ENCODE results near the gene CHRM4. TPM values are rescaled to one million over a fixed set of nuclear protein-coding genes. Genes with fewer than 3 reads are reported as not detected.
A peak's percentile ranks its signal among the peaks of the same experiment; 100 is the strongest.

The CHRM4 gene
- total RNA-seq, 1 donor from 2014 or later, result 0.37 TPM

DNA sequence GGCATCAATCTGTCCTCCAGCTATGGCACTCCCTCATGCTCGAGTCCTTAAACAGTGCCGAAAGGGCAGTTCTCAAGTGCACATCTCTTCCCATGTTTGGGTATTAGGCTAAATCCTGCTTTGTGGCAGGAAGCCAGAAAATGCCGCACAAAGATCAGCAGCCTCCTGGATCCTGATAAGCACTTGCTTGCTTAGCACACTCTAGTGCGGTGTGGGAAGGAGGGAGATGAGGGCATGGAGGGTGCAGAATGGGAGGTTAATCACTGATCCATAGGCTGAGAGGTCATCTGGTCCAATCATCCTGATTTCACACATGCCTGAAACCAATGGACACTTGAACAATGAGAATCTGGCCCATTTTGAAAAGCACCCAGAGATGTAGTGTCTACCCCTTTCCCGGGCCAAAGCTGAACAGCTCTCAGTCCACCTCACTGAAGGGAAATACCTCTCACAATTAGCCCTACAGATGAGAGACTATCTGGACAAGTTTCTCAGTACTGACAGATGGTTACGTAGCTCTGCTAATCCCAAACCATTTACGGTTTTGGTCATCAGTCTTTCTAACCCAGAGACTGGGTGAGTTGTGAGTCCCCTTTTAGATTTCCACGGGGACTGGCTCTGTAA, 29.8 kb upstream of the CHRM4 start:
- no peak for DNase-seq (ENCODE audit: low read depth, low spot score)
- Mint-ChIP-seq H3K9me3 (no peaks in the 10 kb centered on the region), H3K27ac (ENCODE audit: unreplicated experiment) (no peak overlapping the region), H3K4me1 (peaks cover 16% of the 10 kb centered on the region), H3K36me3 (ENCODE audit: low read depth) (peaks cover 10% of the 10 kb centered on the region), H3K4me3 (no peak overlapping the region), H3K27me3 (ENCODE audit: low read depth) (no peaks in the 10 kb centered on the region)
- TF ChIP-seq, protein P1, sequence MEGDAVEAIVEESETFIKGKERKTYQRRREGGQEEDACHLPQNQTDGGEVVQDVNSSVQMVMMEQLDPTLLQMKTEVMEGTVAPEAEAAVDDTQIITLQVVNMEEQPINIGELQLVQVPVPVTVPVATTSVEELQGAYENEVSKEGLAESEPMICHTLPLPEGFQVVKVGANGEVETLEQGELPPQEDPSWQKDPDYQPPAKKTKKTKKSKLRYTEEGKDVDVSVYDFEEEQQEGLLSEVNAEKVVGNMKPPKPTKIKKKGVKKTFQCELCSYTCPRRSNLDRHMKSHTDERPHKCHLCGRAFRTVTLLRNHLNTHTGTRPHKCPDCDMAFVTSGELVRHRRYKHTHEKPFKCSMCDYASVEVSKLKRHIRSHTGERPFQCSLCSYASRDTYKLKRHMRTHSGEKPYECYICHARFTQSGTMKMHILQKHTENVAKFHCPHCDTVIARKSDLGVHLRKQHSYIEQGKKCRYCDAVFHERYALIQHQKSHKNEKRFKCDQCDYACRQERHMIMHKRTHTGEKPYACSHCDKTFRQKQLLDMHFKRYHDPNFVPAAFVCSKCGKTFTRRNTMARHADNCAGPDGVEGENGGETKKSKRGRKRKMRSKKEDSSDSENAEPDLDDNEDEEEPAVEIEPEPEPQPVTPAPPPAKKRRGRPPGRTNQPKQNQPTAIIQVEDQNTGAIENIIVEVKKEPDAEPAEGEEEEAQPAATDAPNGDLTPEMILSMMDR (conservative IDR thresholded peaks at IDR 0.05), result no peak

DNA sequence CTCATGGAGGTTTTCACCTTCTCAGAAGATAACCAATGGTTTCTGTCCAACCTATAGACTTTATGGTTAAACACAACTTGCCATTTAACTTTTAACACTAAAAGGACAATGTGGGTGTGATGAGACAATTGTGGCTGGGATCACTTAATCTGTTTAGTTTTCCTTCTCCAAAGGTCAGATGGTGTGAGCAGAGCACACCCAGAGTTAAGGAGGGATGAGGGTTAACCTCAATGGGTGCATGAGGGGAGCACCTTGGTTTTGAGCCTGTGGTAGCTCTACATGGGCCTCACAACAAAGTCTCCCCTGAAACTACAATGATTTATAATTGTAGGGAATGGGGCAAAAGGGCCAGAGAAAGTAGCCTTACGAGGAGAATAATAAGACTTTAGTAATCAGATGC, 28.9 kb upstream of the CHRM4 start:
- Mint-ChIP-seq H3K27ac (ENCODE audit: unreplicated experiment) (no peak overlapping the region), H3K9me3 (no peaks in the 10 kb centered on the region), H3K4me3 (no peak overlapping the region), H3K4me1 (peaks cover 16% of the 10 kb centered on the region), H3K36me3 (ENCODE audit: low read depth) (peaks cover 14% of the 10 kb centered on the region), H3K27me3 (ENCODE audit: low read depth) (no peaks in the 10 kb centered on the region)
- TF ChIP-seq, protein P1 (conservative IDR thresholded peaks at IDR 0.05), result no peak
- DNase-seq (ENCODE audit: low read depth, low spot score), result no peak

DNA sequence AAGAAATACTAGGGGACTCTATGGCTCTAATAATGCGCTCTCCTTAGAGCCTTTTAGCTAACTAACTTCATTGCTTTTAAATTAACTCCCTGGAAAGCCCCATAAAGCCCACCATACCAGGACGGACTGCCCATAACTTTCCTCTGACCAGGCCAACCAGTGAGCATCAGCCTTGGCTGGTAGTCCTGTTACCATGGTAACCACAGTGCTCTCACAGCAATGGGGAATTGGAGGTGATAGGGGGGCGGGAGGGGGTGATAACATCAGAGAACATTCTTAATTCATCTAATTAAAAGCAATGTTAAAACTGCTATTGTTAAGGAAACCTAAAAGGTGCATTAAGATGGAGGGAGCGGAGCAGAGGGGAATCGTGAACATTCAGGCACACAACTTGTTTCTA, 27.2 kb upstream of the CHRM4 start:
- peaks cover 14% of the 10 kb centered on the region for H3K36me3 Mint-ChIP-seq (ENCODE audit: low read depth)
- H3K4me1 Mint-ChIP-seq, result peaks cover 16% of the 10 kb centered on the region
- TF ChIP-seq, protein P1 (conservative IDR thresholded peaks at IDR 0.05), result no peak
- no peak overlapping the region for H3K4me3 Mint-ChIP-seq
- no peaks in the 10 kb centered on the region for H3K9me3 Mint-ChIP-seq
- DNase-seq (ENCODE audit: low read depth, low spot score), result no peak
- H3K27me3 Mint-ChIP-seq (ENCODE audit: low read depth), result no peaks in the 10 kb centered on the region
- no peak overlapping the region for H3K27ac Mint-ChIP-seq (ENCODE audit: unreplicated experiment)

DNA sequence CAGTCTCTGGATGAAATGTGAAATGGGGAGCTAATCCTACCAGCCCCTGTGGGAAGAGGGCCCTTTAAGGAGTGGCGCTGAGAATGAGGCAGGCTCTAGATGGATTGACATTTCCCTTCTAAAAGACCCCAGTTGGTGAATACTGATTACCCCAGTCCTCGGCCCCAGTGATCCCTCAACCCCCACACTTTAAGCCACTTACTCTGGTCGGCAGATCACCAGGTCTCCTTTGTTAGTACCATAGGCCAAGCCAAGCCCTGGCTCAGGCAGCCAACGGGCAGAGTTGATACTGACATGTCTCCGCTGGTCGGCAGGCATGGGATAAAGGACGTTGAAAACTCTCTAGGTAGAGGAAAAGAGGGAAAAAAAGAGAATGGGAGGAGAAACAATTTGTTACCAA, 26.1 kb upstream of the CHRM4 start:
- peaks cover 12% of the 10 kb centered on the region for H3K36me3 Mint-ChIP-seq (ENCODE audit: low read depth)
- DNase-seq (ENCODE audit: low read depth, low spot score), result no peak
- H3K9me3 Mint-ChIP-seq, result no peaks in the 10 kb centered on the region
- TF ChIP-seq, protein P1 (conservative IDR thresholded peaks at IDR 0.05), result no peak
- H3K4me3 Mint-ChIP-seq, result no peak overlapping the region
- no peaks in the 10 kb centered on the region for H3K27me3 Mint-ChIP-seq (ENCODE audit: low read depth)
- peaks cover 13% of the 10 kb centered on the region for H3K4me1 Mint-ChIP-seq
- peak overlapping the region; percentile 53 for H3K27ac Mint-ChIP-seq (ENCODE audit: unreplicated experiment)

DNA sequence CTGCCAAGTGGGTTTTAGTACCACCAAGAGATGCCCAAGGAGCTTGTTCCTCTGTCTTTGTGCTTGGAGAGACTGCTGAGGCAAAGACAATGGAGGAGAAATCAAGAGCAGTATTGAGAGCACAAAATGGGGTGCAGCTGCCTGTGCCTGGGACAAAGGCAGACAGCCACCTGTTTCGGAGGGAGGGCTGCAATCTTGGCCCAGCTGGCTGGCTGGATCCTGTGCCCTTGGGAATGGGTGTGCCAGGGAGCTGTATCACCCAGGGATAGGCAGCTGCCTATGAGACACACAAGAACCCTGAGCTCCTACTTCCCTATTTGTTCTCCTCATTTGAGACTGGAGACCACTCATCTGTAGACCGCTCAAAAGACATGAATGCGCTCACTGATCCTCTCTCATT, 23.3 kb upstream of the CHRM4 start:
- TF ChIP-seq, protein P1 (conservative IDR thresholded peaks at IDR 0.05), result no peak
- Mint-ChIP-seq H3K27ac (ENCODE audit: unreplicated experiment) (no peak overlapping the region), H3K9me3 (no peaks in the 10 kb centered on the region), H3K36me3 (ENCODE audit: low read depth) (peaks cover 4% of the 10 kb centered on the region), H3K4me1 (peaks cover 14% of the 10 kb centered on the region), H3K27me3 (ENCODE audit: low read depth) (no peaks in the 10 kb centered on the region), H3K4me3 (no peak overlapping the region)
- no peak for DNase-seq (ENCODE audit: low read depth, low spot score)
